Frontal cortex (tissue), 4 donors: ENCODE data around the gene LTBP1. TPM values are rescaled to one million over a fixed set of nuclear protein-coding genes. Genes with fewer than 3 reads are reported as not detected.
A peak's percentile ranks its signal among the peaks of the same experiment; 100 is the strongest.
"Not testable (repeated sequence)": the region's sequence is repeated elsewhere in the genome, so short reads cannot be mapped to it uniquely, and the experiment has no call there.

Experiments used
- DNase-seq, 2 donors: peaks; one replicate each; pipeline ENCODE4 v3.0.0; 2012; ENCODE audit warnings: low spot score in 2 of 2
- FAIRE-seq: peaks from 2 replicates; lab custom pipeline; 2012; peaks lifted over from hg19 to GRCh38; lab: Jason Lieb, UNC
- total RNA-seq: library from RNA; depleted of rRNA; stranded (reverse); fragments of >200 nt; gene quantifications from one replicate; pipeline ENCODE4 v1.2.3, GENCODE V29; 2014
- donor health status: control.
- donor health status: control.
- donor health status: control.

The LTBP1 gene
- total RNA-seq = 22.8 TPM

GRCh38 chr2:32946314-32947075 is at the start of gene LTBP1:
Gene LTBP1, plus strand, starts transcription at chr2:32946953. Its CDS starts 372 bp downstream, at chr2:32947325.
- DNase-seq (peak; percentile 64 to 76), FAIRE-seq (no peak)

- FAIRE-seq (no peak), DNase-seq (no peak)
Measured at GRCh38 chr2:32900246-32900973, 46.3 kb upstream of the LTBP1 start.

- DNase-seq (no peak), FAIRE-seq (no peak)
Measured at GRCh38 chr2:32901313-32901712, 45.4 kb upstream of the LTBP1 start.

GRCh38 chr2:32902174-32902573 is 44.6 kb upstream of the LTBP1 start:
- no peak for DNase-seq
- FAIRE-seq = no peak

- no peak for FAIRE-seq
Measured at GRCh38 chr2:32902986-32903385, 43.8 kb upstream of the LTBP1 start.

GRCh38 chr2:32904074-32904473 is 42.7 kb upstream of the LTBP1 start:
- no peak for DNase-seq
- no peak for FAIRE-seq

More at GRCh38 chr2:32902986-32903385, 43.8 kb upstream of the LTBP1 start:
- no peak for DNase-seq

GRCh38 chr2:32904751-32905150 is 42.0 kb upstream of the LTBP1 start:
- DNase-seq (no peak), FAIRE-seq (no peak)

GRCh38 chr2:32905270-32905669 is 41.5 kb upstream of the LTBP1 start:
- FAIRE-seq (no peak), DNase-seq (no peak)

GRCh38 chr2:32910883-32911598 is 35.7 kb upstream of the LTBP1 start:
- DNase-seq (no peak), FAIRE-seq (no peak)

- FAIRE-seq (no peak), DNase-seq (no peak)
Measured at GRCh38 chr2:32915694-32916093, 31.1 kb upstream of the LTBP1 start.

- DNase-seq = no peak
- FAIRE-seq = no peak
Measured at GRCh38 chr2:32918774-32919173, 28.0 kb upstream of the LTBP1 start.

GRCh38 chr2:32919901-32920300 is 26.9 kb upstream of the LTBP1 start:
- not testable (repeated sequence) for FAIRE-seq, DNase-seq

GRCh38 chr2:32921486-32921885 is 25.3 kb upstream of the LTBP1 start:
- not testable (repeated sequence) for DNase-seq, FAIRE-seq

GRCh38 chr2:32922501-32922900 is 24.3 kb upstream of the LTBP1 start:
- no peak for FAIRE-seq
- no peak for DNase-seq

- DNase-seq = no peak
- FAIRE-seq = no peak
Measured at GRCh38 chr2:32923109-32923508, 23.6 kb upstream of the LTBP1 start.

GRCh38 chr2:32925283-32925815 is 21.4 kb upstream of the LTBP1 start:
- no peak for FAIRE-seq
- DNase-seq = no peak

GRCh38 chr2:32925976-32926707 is 20.6 kb upstream of the LTBP1 start:
- no peak for DNase-seq
- no peak for FAIRE-seq

- FAIRE-seq (no peak), DNase-seq (peak in 1 of 2 donors; percentile 26)
Measured at GRCh38 chr2:32926708-32927084, 20.1 kb upstream of the LTBP1 start.

- DNase-seq (no peak), FAIRE-seq (no peak)
Measured at GRCh38 chr2:32930436-32930835, 16.3 kb upstream of the LTBP1 start.

GRCh38 chr2:32931519-32931918 is 15.2 kb upstream of the LTBP1 start:
- no peak for FAIRE-seq

More at GRCh38 chr2:32931519-32931918, 15.2 kb upstream of the LTBP1 start:
- no peak for DNase-seq
